Measurements from ENCODE around the gene SLC47A2.
"Not testable (repeated sequence)": the region's sequence is repeated elsewhere in the genome, so short reads cannot be mapped to it uniquely, and the experiment has no call there.

Gene SLC47A2, protein sequence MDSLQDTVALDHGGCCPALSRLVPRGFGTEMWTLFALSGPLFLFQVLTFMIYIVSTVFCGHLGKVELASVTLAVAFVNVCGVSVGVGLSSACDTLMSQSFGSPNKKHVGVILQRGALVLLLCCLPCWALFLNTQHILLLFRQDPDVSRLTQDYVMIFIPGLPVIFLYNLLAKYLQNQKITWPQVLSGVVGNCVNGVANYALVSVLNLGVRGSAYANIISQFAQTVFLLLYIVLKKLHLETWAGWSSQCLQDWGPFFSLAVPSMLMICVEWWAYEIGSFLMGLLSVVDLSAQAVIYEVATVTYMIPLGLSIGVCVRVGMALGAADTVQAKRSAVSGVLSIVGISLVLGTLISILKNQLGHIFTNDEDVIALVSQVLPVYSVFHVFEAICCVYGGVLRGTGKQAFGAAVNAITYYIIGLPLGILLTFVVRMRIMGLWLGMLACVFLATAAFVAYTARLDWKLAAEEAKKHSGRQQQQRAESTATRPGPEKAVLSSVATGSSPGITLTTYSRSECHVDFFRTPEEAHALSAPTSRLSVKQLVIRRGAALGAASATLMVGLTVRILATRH

DNA sequence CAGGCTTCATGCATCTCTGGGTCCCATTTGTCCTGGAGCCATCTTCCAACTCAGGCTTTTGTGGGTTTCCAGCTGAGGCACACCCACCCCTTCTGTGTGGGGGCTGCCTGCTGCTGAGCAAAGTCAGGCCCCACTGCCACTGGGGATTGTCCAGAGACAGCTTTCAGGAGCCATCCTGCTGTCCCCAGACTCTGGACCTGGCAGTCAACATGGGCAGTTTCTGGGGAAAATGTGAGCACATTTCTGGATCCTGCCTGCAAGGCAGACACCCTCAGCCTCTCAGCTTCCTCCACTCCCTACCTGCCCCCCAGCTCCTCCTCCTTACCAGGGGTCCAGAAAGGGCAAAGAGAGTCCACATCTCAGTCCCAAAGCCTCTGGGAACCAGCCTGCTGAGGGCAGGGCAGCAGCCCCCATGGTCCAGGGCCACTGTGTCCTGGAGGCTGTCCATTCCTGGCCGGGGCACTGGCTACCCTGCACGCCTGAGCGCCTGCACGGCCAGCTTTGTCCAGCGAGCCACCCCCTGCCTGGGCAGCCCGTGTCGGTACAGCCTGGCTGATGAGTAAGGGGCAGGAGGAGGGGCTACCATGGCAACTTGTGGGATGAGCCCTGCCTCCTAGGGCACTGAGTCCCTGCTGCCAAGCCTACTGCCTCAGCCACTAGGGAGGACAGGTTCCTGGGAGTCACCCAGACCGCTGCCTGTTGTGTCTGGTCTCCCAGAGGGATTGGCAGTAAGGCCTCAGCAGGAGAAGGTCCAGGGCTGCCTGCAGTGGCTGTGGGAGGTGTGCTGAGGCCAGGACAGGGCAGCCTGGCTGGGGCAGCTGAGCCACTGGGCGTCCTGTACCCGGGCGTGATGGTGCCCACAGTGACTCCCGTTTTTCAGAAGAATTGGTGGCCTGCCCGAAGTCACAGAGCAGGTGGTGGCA is at the start of gene SLC47A2:
TSS of gene SLC47A2 (minus strand) at position 477 of the 923 bp plus-strand sequence. CDS start at position 448, 29 bp downstream.
- no peak for DNase-seq (ENCODE audit: extremely low read depth, low read depth)
- TF ChIP-seq, protein P1, sequence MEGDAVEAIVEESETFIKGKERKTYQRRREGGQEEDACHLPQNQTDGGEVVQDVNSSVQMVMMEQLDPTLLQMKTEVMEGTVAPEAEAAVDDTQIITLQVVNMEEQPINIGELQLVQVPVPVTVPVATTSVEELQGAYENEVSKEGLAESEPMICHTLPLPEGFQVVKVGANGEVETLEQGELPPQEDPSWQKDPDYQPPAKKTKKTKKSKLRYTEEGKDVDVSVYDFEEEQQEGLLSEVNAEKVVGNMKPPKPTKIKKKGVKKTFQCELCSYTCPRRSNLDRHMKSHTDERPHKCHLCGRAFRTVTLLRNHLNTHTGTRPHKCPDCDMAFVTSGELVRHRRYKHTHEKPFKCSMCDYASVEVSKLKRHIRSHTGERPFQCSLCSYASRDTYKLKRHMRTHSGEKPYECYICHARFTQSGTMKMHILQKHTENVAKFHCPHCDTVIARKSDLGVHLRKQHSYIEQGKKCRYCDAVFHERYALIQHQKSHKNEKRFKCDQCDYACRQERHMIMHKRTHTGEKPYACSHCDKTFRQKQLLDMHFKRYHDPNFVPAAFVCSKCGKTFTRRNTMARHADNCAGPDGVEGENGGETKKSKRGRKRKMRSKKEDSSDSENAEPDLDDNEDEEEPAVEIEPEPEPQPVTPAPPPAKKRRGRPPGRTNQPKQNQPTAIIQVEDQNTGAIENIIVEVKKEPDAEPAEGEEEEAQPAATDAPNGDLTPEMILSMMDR (IDR thresholded peaks at IDR 0.05; ENCODE audit: low read depth, low read length, missing control alignments), result no peak
- H3K4me3 ChIP-seq (replicated peaks; ENCODE audit: low read depth, low read length), result no peak within 1 kb of the TSS

DNA sequence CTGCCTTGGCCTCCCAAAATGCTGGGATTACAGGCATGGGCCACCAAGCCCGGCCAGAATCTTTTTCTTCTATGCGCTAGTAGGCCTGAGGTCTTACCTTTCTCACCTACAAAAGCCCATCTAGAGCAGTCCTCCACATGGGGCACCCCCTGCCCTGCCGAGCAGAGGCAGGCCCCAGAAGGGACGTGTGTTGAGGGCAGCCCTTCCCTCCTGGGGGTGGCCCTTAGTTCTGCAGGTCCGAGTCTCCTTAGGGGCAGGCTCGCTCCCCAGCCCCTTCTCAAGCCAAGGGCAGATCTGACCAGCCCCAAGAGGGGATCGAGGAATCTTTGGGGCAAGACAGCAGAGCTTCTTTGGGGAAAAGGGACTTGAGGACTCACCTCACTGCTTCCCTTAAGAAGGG is 49.6 kb upstream of the SLC47A2 start:
- DNase-seq (ENCODE audit: extremely low read depth, low read depth), result no peak
- H3K4me3 ChIP-seq (replicated peaks; ENCODE audit: low read depth, low read length), result no peak overlapping the region
- TF ChIP-seq, protein P1 (IDR thresholded peaks at IDR 0.05; ENCODE audit: low read depth, low read length, missing control alignments), result no peak

DNA sequence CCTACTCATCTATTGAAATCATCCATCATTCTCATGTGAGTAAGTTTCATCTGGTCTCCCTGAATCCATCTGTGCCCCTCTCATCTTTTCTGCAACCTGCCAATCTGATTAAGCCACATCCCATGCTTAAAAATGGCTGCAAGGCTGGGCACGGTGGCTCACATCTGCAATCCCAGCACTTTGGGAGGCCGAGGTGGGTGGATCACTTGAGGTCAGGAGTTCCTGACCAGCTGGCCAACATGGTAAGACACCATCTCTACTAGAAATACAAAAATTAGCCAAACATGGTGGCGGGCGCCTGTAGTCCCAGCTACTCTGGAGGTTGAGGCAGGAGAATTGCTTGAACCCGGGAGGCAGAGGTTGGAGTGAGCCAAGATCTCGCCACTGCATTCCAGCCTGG is 47.6 kb upstream of the SLC47A2 start:
- not testable (repeated sequence) for H3K4me3 ChIP-seq (replicated peaks; ENCODE audit: low read depth, low read length); DNase-seq (ENCODE audit: extremely low read depth, low read depth)

DNA sequence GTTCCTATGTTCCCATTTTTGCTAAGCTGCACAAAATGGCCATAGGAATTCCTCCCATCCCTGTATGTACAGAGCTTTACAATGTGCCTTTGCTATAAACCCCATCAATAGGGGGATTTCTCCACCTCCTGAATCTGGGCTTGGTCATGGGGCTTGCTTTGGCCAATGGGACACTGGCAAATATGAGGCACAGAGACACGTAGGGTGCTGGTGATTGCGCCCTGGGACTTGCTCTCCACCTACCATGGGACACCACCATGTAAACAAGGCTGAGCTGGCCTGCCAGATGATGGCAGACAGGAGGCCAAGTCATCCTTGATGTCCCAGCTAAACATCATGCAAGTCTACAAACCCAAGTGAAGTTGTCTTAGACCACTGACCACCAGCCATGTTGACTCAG is 47.0 kb upstream of the SLC47A2 start:
- DNase-seq (ENCODE audit: extremely low read depth, low read depth), result no peak
- TF ChIP-seq, protein P1 (IDR thresholded peaks at IDR 0.05; ENCODE audit: low read depth, low read length, missing control alignments), result no peak
- no peak overlapping the region for H3K4me3 ChIP-seq (replicated peaks; ENCODE audit: low read depth, low read length)

DNA sequence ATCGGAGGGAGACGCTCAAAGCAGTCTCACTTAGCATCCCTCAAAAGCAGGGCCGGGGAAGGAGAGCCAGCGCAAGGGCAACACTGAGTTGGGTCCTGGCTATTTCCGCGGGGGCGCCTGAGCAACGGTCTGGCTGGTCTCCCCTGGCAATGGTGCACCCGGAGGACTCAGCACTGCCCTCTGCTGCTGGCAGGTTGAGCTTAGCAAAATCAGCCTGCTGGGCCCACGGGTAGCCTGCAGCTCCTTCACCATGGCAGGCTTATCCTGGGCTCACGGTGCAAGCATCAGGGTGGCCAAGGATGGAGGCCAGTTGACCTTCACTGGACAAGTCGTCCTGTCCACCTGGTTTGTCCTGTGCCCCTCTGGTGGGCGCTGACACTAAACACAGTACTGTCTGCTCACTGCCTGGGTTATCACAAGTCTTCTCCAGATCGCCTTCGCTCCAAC is 46.2 kb upstream of the SLC47A2 start:
- DNase-seq (ENCODE audit: extremely low read depth, low read depth), result peak; percentile 32

DNA sequence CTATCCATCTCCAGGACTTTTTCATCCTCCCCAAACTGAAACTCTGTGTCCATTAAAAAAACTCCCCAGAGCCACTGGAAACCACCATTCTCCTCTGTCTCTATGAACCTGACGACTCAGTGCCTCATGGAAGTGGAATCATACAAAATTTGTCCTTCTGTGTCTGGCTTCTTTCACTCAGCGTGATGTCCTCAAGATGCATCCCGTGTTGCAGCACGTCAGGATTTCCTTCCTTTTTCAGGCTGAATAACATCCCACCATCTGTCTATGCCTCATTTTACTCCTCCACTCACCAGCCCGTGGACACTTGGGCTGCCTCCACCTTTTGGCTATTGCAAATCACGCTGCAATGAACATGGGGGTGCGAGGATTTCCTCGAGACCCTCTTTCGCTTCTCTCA is 44.4 kb upstream of the SLC47A2 start:
- DNase-seq (ENCODE audit: extremely low read depth, low read depth), result no peak
- TF ChIP-seq, protein P1 (IDR thresholded peaks at IDR 0.05; ENCODE audit: low read depth, low read length, missing control alignments), result no peak
- H3K4me3 ChIP-seq (replicated peaks; ENCODE audit: low read depth, low read length), result no peak overlapping the region

More for the DNA sequence above, 46.2 kb upstream of the SLC47A2 start:
- no peak overlapping the region for H3K4me3 ChIP-seq (replicated peaks; ENCODE audit: low read depth, low read length)
- TF ChIP-seq, protein P1 (IDR thresholded peaks at IDR 0.05; ENCODE audit: low read depth, low read length, missing control alignments), result peak; percentile 82
